Measurements from ENCODE around the gene WNT7B.

WNT7B gene

DNA sequence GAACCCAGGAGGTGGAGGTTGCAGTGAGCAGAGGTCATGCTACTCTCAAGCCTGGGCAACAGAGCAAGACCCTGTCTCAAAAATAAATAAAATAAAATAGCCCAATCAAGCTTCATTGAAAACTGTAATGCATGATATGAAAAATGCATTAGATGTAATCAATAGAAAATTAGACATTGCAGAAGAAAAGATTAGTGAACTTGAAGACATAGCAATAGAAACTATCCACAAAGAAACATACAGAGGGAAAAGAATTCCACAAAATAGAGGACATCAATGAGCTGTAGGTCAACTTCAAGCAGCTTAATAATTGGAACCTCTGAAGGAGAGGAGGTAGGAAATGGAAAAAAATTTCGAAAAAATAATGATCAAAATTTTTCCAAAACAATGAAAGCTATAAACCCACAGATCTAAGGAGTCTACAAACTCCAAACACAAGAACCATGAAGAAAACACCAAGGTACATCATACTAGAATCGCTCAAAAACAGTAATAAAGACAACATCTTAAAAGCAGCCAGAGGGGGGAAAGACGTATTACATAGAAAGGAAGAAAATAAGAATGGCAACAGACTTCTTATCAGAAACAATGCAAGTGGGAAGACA lies 104.2 kb downstream of the WNT7B start:
- DNase-seq (ENCODE audit: low read depth in 2 of 2): no peak

GRCh38 chr22:45871721-45872120 lies 105.2 kb downstream of the WNT7B start:
- DNase-seq (ENCODE audit: low read depth in 2 of 2): no peak

All from stimulated activated CD8-positive, alpha-beta memory T cell treated with anti-CD3 and anti-CD28 coated beads, Interleukin-15, amount 100 ng/mL, for 48 hours (primary cell).